GM12878 (cell line): ENCODE results near the gene SCGB1C2. TPM values are rescaled to one million over a fixed set of nuclear protein-coding genes. Genes with fewer than 3 reads are reported as not detected.
A peak's percentile ranks its signal among the peaks of the same experiment; 100 is the strongest.

Source experiments
- ATAC-seq: fragments of 200-7000 bp; cut with Tn5 transposase; 3 replicates; pipeline ENCODE4 v1.9.1; 2020; ENCODE audit warnings: mild to moderate bottlenecking, moderate library complexity
- BruUV-seq: library from RNA; stranded (reverse); fragments of 400-500 nt; replicated peaks from 2 replicates; lab custom pipeline; 2021; lab: Mats Ljungman, UMichigan
- CTCF ChIA-PET: fragments of 300-600 bp; sonication (Branson Sonifier 250); formaldehyde crosslinking; extraction: SDS; loops from one replicate; lab custom pipeline; 2021; ENCODE audit warnings: inconsistent platforms; lab: Yijun Ruan, JAX
- POLR2A ChIA-PET: fragments of 350-600 bp; formaldehyde crosslinking; extraction: SDS; loops from one replicate; lab custom pipeline; 2021; ENCODE audit warnings: inconsistent platforms; lab: Charles Lee
- RAD21 ChIA-PET: fragments of 300-600 bp; sonication (Branson Sonifier 250); formaldehyde crosslinking; loops from one replicate; lab custom pipeline; 2023; ENCODE audit warnings: antibody characterized with exemption; ENCODE audit not compliant: unreplicated experiment; lab: Charles Lee
- SMC1A ChIA-PET: fragments of 300-600 bp; sonication (Branson Sonifier 250); formaldehyde crosslinking; loops from one replicate; lab custom pipeline; 2023; ENCODE audit not compliant: unreplicated experiment, uncharacterized antibody; lab: Charles Lee
- DNase-seq: peaks from one replicate; pipeline ENCODE4 v3.0.0-alpha.2; 2011; ENCODE audit warnings: low read depth, low spot score
- FAIRE-seq: peaks from 3 replicates; lab custom pipeline; 2011; peaks lifted over from hg19 to GRCh38; lab: Jason Lieb, UNC
- H2AFZ ChIP-seq: 2 replicates; pipeline ENCODE4 v1.6.0; 2011; ENCODE audit warnings: low read depth, low read length, control low read depth; ENCODE audit not compliant: control insufficient read depth
- H3K27ac ChIP-seq: 2 replicates; pipeline ENCODE4 v1.5.1; 2011; ENCODE audit warnings: control low read depth; ENCODE audit not compliant: control insufficient read depth, insufficient read depth
- H3K27me3 ChIP-seq, 2 experiments: replicated peaks in 1 of 2; 2 replicates each; pipeline versions ENCODE4 v1.6.0 to v1.6.1; 2011; ENCODE audit warnings: low read length in 1 of 2; ENCODE audit not compliant: control insufficient read depth in 2 of 2, insufficient read depth in 2 of 2
- H3K36me3 ChIP-seq, 2 experiments: 2 replicates each; pipeline ENCODE4 v1.5.1; 2011; ENCODE audit warnings: low read length in 1 of 2; ENCODE audit not compliant: control insufficient read depth in 2 of 2, insufficient read depth in 2 of 2
- H3K4me1 ChIP-seq: 2 replicates; pipeline ENCODE4 v1.6.1; 2011; ENCODE audit warnings: mild to moderate bottlenecking, low read length, moderate library complexity, mixed read lengths; ENCODE audit not compliant: control insufficient read depth, insufficient read depth
- H3K4me2 ChIP-seq: 2 replicates; pipeline ENCODE4 v1.6.0; 2011; ENCODE audit warnings: control low read depth; ENCODE audit not compliant: control insufficient read depth, insufficient read depth
- H3K4me3 ChIP-seq: fragments of 200-600 bp; sonication (generic); 2 replicates; pipeline ENCODE4 v1.5.1; 2016
- H3K79me2 ChIP-seq: 2 replicates; pipeline ENCODE4 v1.6.0; 2011; ENCODE audit warnings: low read length; ENCODE audit not compliant: control insufficient read depth, insufficient read depth
- H3K9ac ChIP-seq: 2 replicates; pipeline ENCODE4 v1.8.0; 2011; ENCODE audit warnings: low read length, control low read depth, mixed read lengths; ENCODE audit not compliant: control insufficient read depth, insufficient read depth
- H3K9me3 ChIP-seq: replicated peaks from 3 replicates; pipeline ENCODE4 v1.5.1; 2011; ENCODE audit warnings: mild to moderate bottlenecking, low read length; ENCODE audit not compliant: control insufficient read depth, insufficient read depth
- H4K20me1 ChIP-seq: 2 replicates; pipeline ENCODE4 v1.6.0; 2011; ENCODE audit not compliant: control insufficient read depth, insufficient read depth
- BACH1 ChIP-seq: fragments of 450-650 bp; IDR thresholded peaks from 2 replicates; pipeline ENCODE4 v1.6.1; 2017; ENCODE audit warnings: mild to moderate bottlenecking, borderline replicate concordance
- BCL3 ChIP-seq: IDR thresholded peaks from 2 replicates; pipeline ENCODE4 v1.6.1; 2011; ENCODE audit warnings: borderline replicate concordance, low read depth, mild to moderate bottlenecking, moderate library complexity, low read length; ENCODE audit not compliant: insufficient read depth, poor library complexity, severe bottlenecking
- FOS ChIP-seq: IDR thresholded peaks from 3 replicates; pipeline ENCODE4 v1.6.1; 2011; ENCODE audit warnings: borderline replicate concordance; ENCODE audit not compliant: insufficient read length; ENCODE audit errors: extremely low read depth
- HCFC1 ChIP-seq: fragments of 150-350 bp; IDR thresholded peaks from 2 replicates; pipeline ENCODE4 v1.6.1; 2014; ENCODE audit warnings: low read length
- IKZF2 ChIP-seq, 2 experiments: fragments of 450-650 bp; IDR thresholded peaks; 2 replicates each; pipeline ENCODE4 v1.6.1; 2017; ENCODE audit warnings: mild to moderate bottlenecking in 2 of 2, moderate library complexity in 2 of 2
- JUNB ChIP-seq: IDR thresholded peaks from 2 replicates; pipeline ENCODE4 v1.6.1; 2016; ENCODE audit warnings: antibody characterized with exemption, mild to moderate bottlenecking
- MEF2B ChIP-seq: fragments of 450-650 bp; IDR thresholded peaks from 2 replicates; pipeline ENCODE4 v1.6.1; 2018; ENCODE audit warnings: mild to moderate bottlenecking, moderate library complexity; ENCODE audit not compliant: partially characterized antibody, poor library complexity, severe bottlenecking
- RCOR1 ChIP-seq: conservative IDR thresholded peaks from 2 replicates; pipeline ENCODE4 v1.6.1; 2012; ENCODE audit warnings: low read depth, low read length, improper control_type of control experiment
- WRNIP1 ChIP-seq: IDR thresholded peaks from 2 replicates; pipeline ENCODE4 v1.6.1; 2011; ENCODE audit warnings: low read depth, low read length, improper control_type of control experiment, borderline replicate concordance
- ZNF592 ChIP-seq: fragments of 450-650 bp; IDR thresholded peaks from 2 replicates; pipeline ENCODE4 v1.6.1; 2017; ENCODE audit warnings: mild to moderate bottlenecking, moderate library complexity
- WGBS: methylation state at CpG from one replicate; pipeline ENCODE4 v1.1.6; 2016; ENCODE audit warnings: low lambda C conversion rate; ENCODE audit not compliant: insufficient replicate concordance, insufficient coverage; ENCODE audit errors: missing lambda C conversion rate; 5-methylcytosine and 5-hydroxymethylcytosine counted together
- in situ Hi-C: fragments of 300-500 bp; cut with MboI; formaldehyde crosslinking; loops from 9 replicates; pipeline ENCODE4 v1.14.3; 2018; ENCODE audit warnings: mixed read lengths
- intact Hi-C: fragments of 100-400 bp; cut with micrococcal nuclease; formaldehyde crosslinking; loops from one replicate; pipeline ENCODE4 v1.14.2; 2022; ENCODE audit not compliant: unreplicated experiment
- polyA plus RNA-seq, 11 experiments: library from polyadenylated mRNA; depleted of rRNA in 4 of 11; unstranded in 6 of 11; stranded (reverse) in 5 of 11; fragments of >200 nt; fragmentation: Nextera tagmentation in 4 of 11; fragmentation: Illumina TruSeq in 1 of 11; extraction: Ambion mirVana in 4 of 11; extraction: Trizol in 1 of 11; gene quantifications; 1 replicate in 1 of 11; 2 replicates in 10 of 11; pipeline versions ENCODE4 v1.2.1 to v1.2.3, GENCODE V29; 2011 to 2016; ENCODE audit warnings: inconsistent platforms in 2 of 11, missing spikeins in 2 of 11, low read depth in 1 of 11
- total RNA-seq, 4 experiments: library from RNA; depleted of rRNA in 3 of 4; stranded (reverse); fragments of >200 nt in 3 of 4; fragmentation: Illumina TruSeq in 1 of 4; extraction: Trizol in 1 of 4; gene quantifications; 2 replicates each; pipeline versions ENCODE4 v1.2.1 to v1.2.3, GENCODE V29; 2013 to 2021

The SCGB1C2 gene
- total and polyA plus RNA-seq, 10 of the 15 experiments (the other 5 are each of a cell fraction or from before 2014, with no cell fraction given) = not detected

GRCh38 chr17:182050-182751 is 44.8 kb downstream of the SCGB1C2 start:
- no peak for ATAC-seq
- POLR2A ChIA-PET = no interaction called here
- no peak overlapping the region for H3K4me2 ChIP-seq

GRCh38 chr17:183021-183420 is 45.7 kb downstream of the SCGB1C2 start:
- Histone ChIP-seq H3K36me3 (no peaks in the 10 kb centered on the region), H3K27me3 (peaks cover 0 to 5% of the 10 kb centered on the region in 2 experiments; a peak in 3 of 4 replicates), H3K9me3 (no peaks in the 10 kb centered on the region), H4K20me1 (no peaks in the 10 kb centered on the region), H3K27ac (no peak overlapping the region), H2AFZ (no peak overlapping the region), H3K4me2 (no peak overlapping the region), H3K4me1 (peaks cover 3% of the 10 kb centered on the region), H3K9ac (no peak overlapping the region), H3K79me2 (no peaks in the 10 kb centered on the region), H3K4me3 (no peak overlapping the region)
- FAIRE-seq = no peak
- ChIA-PET RAD21 (no interaction called here), SMC1A (no interaction called here), POLR2A (no interaction called here), CTCF (interaction anchor here (0.9 kb wide), 1 partner anchor 49 kb away, joined by 5 read pairs; no protein-coding TSS in a partner anchor)
- WGBS = 61% methylated on average over 8 of the region's 8 CpGs
- no TSS peak for BruUV-seq
- in situ Hi-C loops (no loop called here), intact Hi-C loops (no loop called here)
- DNase-seq = no peak
- ATAC-seq = no peak
- TF ChIP-seq BACH1 (no peak), IKZF2 (IDR thresholded peaks at IDR 0.05) (no peak), RCOR1 (no peak), ZNF592 (no peak), WRNIP1 (no peak), FOS (no peak), MEF2B (no peak), JUNB (no peak)

More at GRCh38 chr17:182050-182751, 44.8 kb downstream of the SCGB1C2 start:
- no peak for FAIRE-seq
- Histone ChIP-seq H4K20me1 (no peaks in the 10 kb centered on the region), H3K27me3 (peaks cover 0 to 5% of the 10 kb centered on the region in 2 experiments; a peak in 3 of 4 replicates), H3K27ac (no peak overlapping the region), H3K9me3 (no peaks in the 10 kb centered on the region), H3K36me3 (no peaks in the 10 kb centered on the region), H3K4me3 (no peak overlapping the region), H3K4me1 (peaks cover 3% of the 10 kb centered on the region), H3K9ac (no peak overlapping the region), H2AFZ (no peak overlapping the region), H3K79me2 (no peaks in the 10 kb centered on the region)
- no peak for DNase-seq
- TF ChIP-seq HCFC1 = no peak
- peak; percentile 7 for TF ChIP-seq BCL3
- ChIA-PET CTCF (no interaction called here), SMC1A (no interaction called here), RAD21 (no interaction called here)
- in situ Hi-C loops (no loop called here), intact Hi-C loops (no loop called here)
- BruUV-seq = no TSS peak
- WGBS = 36% methylated on average over 15 of the region's 18 CpGs
